Mesangial cell (primary cell): Measurements from ENCODE around the gene DGKE. TPM values are rescaled to one million over a fixed set of nuclear protein-coding genes. Genes with fewer than 3 reads are reported as not detected.

Experiments
- total RNA-seq: library from RNA; depleted of rRNA; stranded (reverse); fragments of >200 nt; gene quantifications from 2 replicates; pipeline ENCODE4 v1.2.3, GENCODE V29; 2015

DGKE gene
- total RNA-seq = 2.4 and 2.7 TPM in 2 replicates

DNA sequence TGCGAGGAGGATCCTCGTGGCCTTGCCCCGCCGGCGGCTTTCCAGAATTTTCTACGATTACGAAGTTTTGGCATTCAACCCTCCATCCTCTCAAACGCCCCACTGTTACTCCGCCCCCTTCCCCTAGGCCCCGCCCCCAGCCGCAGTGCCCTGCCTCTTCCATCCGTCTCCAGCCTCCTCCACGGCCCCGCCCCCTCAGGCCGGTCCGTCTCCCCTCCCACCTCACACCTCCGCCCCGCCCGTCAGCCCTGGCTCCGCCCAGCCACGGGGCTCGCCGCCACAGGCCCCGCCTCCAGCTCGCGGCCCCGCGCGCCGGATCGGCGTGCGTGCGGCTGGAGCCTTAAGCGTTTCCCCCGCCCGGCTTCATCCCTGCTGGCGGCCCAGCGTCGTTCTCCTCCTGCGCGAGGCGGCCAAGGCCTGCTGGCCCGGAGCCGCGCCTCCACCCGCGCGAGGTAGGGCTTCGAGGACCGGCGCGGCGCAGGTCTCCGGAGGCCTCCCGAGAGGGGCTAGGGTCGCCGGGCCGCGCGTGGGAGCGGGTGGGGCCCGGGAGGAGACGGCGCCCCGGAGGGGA is at the start of gene DGKE, which contains the start of gene C17orf67:
DGKE (plus strand) TSS at position 343 of the 571 bp plus-strand sequence. CDS start 645 bp downstream, outside the sequence.
C17orf67 (minus strand) TSS at position 112 of the 571 bp plus-strand sequence. CDS start 18,110 bp downstream, outside the sequence.

DNA sequence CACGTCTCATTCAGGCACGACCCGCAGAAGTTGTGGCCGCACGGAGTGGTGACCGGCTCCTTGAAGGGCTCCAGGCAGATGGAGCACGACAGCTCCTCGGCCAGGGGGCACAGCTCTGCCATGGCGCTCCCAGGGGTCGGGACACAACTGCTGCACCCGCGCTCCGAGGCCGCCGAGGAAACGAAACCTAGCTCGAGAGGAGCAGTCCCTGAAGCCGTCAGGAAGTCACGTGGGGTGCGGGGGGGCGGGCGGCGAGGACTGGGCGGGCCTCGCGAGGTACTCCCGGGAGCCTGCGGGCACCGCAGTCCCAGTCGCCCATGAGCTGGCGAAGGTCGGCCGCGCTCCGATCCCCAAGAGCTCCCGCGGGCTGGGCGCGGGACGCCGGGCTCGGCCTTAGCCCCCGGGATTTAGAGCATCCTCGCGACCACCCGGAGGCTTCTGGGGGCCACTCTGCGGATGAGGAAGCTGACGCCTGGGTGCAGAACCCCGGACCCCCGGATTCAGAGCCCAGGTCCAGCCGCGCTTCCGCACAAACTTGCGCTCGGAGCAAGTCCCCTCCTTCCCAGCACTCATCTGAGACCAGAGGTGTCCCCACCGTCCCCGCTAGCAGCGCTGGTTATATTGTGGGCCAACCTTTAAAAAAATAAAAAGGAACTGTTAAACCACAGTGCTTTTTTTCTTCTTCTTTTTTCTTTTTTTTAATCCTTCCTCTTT is 80.1 kb downstream of the DGKE start, which contains the start of gene TRIM25:
TRIM25 (minus strand) TSS at position 183 of the 714 bp plus-strand sequence; CDS start at position 122, 61 bp downstream.

Other genes starting within 250 kb of the DGKE start
- 3.3 and 37.2 TPM in 2 replicates for gene NOG, start 240.5 kb upstream of the DGKE start, total RNA-seq
- 0.76 and 1.1 TPM in 2 replicates for gene C17orf67, start 231 bp upstream of the DGKE start, total RNA-seq
- 26.9 and 35.9 TPM in 2 replicates for gene TRIM25, start 79.9 kb downstream of the DGKE start, total RNA-seq
- gene COIL, start 126.9 kb downstream of the DGKE start, total RNA-seq = 6.7 and 8.3 TPM in 2 replicates
- 18.4 and 28.3 TPM in 2 replicates for gene SCPEP1, start 144.0 kb downstream of the DGKE start, total RNA-seq